K562 (cell line): ENCODE measurements around the gene SHANK1. TPM values are rescaled to one million over a fixed set of nuclear protein-coding genes. Genes with fewer than 3 reads are reported as not detected.

Experiments
- CREB3 ChIP-seq: fragments of 450-650 bp; conservative IDR thresholded peaks from 2 replicates; pipeline ENCODE4 v1.6.1; 2016; ENCODE audit warnings: missing genetic modification characterization, low read depth, mild to moderate bottlenecking, missing compliant biosample characterization, moderate library complexity
- CTBP1 ChIP-seq: fragments of 450-650 bp; IDR thresholded peaks from 2 replicates; pipeline ENCODE4 v1.6.1; 2016; ENCODE audit warnings: borderline replicate concordance
- HMG20A ChIP-seq: fragments of 450-650 bp; formaldehyde crosslinking; conservative IDR thresholded peaks from 2 replicates; pipeline ENCODE4 v1.4.0; 2020; ENCODE audit warnings: mild to moderate bottlenecking, mixed read lengths
- MNT ChIP-seq, 2 experiments: fragments of 450-650 bp; conservative IDR thresholded peaks; 2 replicates each; pipeline ENCODE4 v1.6.1; 2017; ENCODE audit warnings: mild to moderate bottlenecking in 2 of 2, moderate library complexity in 2 of 2
- RUNX1 ChIP-seq: sonication (generic); IDR thresholded peaks from 2 replicates; pipeline ENCODE4 v1.6.1; 2016; ENCODE audit warnings: antibody characterized with exemption, low read depth
- SIRT6 ChIP-seq: IDR thresholded peaks from one replicate; pipeline ENCODE4 v1.6.1; 2012; ENCODE audit warnings: low read depth, mild to moderate bottlenecking, control low read depth, inconsistent platforms, low read length, moderate library complexity
- SNRNP70 ChIP-seq: fragments of 200-400 bp; formaldehyde crosslinking; optimal IDR thresholded peaks from 2 replicates; pipeline ENCODE3; 2017; ENCODE audit warnings: low read depth, low read length
- TBL1XR1 ChIP-seq, 2 experiments: IDR thresholded peaks; 2 replicates each; pipeline ENCODE4 v1.6.1; 2012; ENCODE audit warnings: improper control_type of control experiment in 2 of 2, low read length in 2 of 2, mild to moderate bottlenecking in 1 of 2
- ZBTB1 ChIP-seq: sonication (generic); formaldehyde crosslinking; IDR thresholded peaks from 2 replicates; pipeline ENCODE4 v1.8.1; 2023; ENCODE audit warnings: missing genetic modification reagents, low read depth, mild to moderate bottlenecking, borderline replicate concordance
- ZFP30 ChIP-seq: fragments of 250-450 bp; sonication (Bioruptor Pico); IDR thresholded peaks from 2 replicates; pipeline ENCODE4 v1.8.0; 2022; ENCODE audit warnings: moderate library complexity, mild to moderate bottlenecking, inconsistent platforms, borderline replicate concordance
- ZNF316 ChIP-seq: fragments of 450-650 bp; IDR thresholded peaks from 2 replicates; pipeline ENCODE4 v1.6.1; 2016
- ZNF384 ChIP-seq: IDR thresholded peaks from 2 replicates; pipeline ENCODE4 v1.6.1; 2012; ENCODE audit warnings: low read depth, low read length, improper control_type of control experiment
- ZNF583 ChIP-seq: fragments of 250-450 bp; sonication (Bioruptor Pico); IDR thresholded peaks from 2 replicates; pipeline ENCODE4 v1.4.0; 2020
- ZNF766 ChIP-seq: fragments of 200-800 bp; sonication (Bioruptor generic); conservative IDR thresholded peaks from 2 replicates; pipeline ENCODE4 v1.6.1; 2016; ENCODE audit warnings: missing genetic modification characterization, missing compliant biosample characterization
- polyA plus RNA-seq, 8 experiments: library from polyadenylated mRNA; depleted of rRNA in 4 of 8; stranded (reverse) in 5 of 8; unstranded in 3 of 8; fragments of >200 nt; fragmentation: Nextera tagmentation in 2 of 8; fragmentation: Illumina TruSeq in 1 of 8; extraction: Ambion mirVana in 2 of 8; extraction: Trizol in 1 of 8; gene quantifications; 2 replicates each; pipeline versions ENCODE4 v1.2.1 to v1.2.3, GENCODE V29; 2011 to 2014; ENCODE audit warnings: inconsistent platforms in 1 of 8, missing spikeins in 1 of 8
- total RNA-seq, 7 experiments: library from RNA; depleted of rRNA in 6 of 7; stranded (reverse); fragments of >200 nt in 6 of 7; fragmentation: Illumina TruSeq in 2 of 7; extraction: Trizol in 2 of 7; gene quantifications; 2 replicates each; pipeline versions ENCODE4 v1.2.1 to v1.2.3, GENCODE V29; 2011 to 2021; ENCODE audit warnings: low replicate concordance in 1 of 7
- TF ChIP-seq, protein P1 (sequence below): fragments of 200-800 bp; sonication (Bioruptor generic); IDR thresholded peaks from 2 replicates; pipeline ENCODE4 v1.6.1; 2016; ENCODE audit warnings: missing genetic modification characterization, missing compliant biosample characterization
- TF ChIP-seq, protein P2 (sequence below): fragments of 450-650 bp; formaldehyde crosslinking; IDR thresholded peaks from 2 replicates; pipeline ENCODE4 v1.4.0; 2020; ENCODE audit warnings: mild to moderate bottlenecking, mixed read lengths
- TF ChIP-seq, protein P3 (sequence below): IDR thresholded peaks from 2 replicates; pipeline ENCODE4 v1.6.1; 2016; ENCODE audit warnings: missing genetic modification characterization, missing compliant biosample characterization

SHANK1 gene
- total and polyA plus RNA-seq, 9 of the 15 experiments (the other 6 are each of a cell fraction or from before 2014, with no cell fraction given) = 0.33 to 1.3 (median 0.55) TPM; not detected in 2

- TF ChIP-seq, protein P1, sequence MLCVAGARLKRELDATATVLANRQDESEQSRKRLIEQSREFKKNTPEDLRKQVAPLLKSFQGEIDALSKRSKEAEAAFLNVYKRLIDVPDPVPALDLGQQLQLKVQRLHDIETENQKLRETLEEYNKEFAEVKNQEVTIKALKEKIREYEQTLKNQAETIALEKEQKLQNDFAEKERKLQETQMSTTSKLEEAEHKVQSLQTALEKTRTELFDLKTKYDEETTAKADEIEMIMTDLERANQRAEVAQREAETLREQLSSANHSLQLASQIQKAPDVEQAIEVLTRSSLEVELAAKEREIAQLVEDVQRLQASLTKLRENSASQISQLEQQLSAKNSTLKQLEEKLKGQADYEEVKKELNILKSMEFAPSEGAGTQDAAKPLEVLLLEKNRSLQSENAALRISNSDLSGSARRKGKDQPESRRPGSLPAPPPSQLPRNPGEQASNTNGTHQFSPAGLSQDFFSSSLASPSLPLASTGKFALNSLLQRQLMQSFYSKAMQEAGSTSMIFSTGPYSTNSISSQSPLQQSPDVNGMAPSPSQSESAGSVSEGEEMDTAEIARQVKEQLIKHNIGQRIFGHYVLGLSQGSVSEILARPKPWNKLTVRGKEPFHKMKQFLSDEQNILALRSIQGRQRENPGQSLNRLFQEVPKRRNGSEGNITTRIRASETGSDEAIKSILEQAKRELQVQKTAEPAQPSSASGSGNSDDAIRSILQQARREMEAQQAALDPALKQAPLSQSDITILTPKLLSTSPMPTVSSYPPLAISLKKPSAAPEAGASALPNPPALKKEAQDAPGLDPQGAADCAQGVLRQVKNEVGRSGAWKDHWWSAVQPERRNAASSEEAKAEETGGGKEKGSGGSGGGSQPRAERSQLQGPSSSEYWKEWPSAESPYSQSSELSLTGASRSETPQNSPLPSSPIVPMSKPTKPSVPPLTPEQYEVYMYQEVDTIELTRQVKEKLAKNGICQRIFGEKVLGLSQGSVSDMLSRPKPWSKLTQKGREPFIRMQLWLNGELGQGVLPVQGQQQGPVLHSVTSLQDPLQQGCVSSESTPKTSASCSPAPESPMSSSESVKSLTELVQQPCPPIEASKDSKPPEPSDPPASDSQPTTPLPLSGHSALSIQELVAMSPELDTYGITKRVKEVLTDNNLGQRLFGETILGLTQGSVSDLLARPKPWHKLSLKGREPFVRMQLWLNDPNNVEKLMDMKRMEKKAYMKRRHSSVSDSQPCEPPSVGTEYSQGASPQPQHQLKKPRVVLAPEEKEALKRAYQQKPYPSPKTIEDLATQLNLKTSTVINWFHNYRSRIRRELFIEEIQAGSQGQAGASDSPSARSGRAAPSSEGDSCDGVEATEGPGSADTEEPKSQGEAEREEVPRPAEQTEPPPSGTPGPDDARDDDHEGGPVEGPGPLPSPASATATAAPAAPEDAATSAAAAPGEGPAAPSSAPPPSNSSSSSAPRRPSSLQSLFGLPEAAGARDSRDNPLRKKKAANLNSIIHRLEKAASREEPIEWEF (CRISPR knock-in tag) = no peak
- TF ChIP-seq MNT (conservative IDR thresholded peaks at IDR 0.05) (peak; percentile 65 to 77), ZBTB1 (no peak), CREB3 (tag) (no peak), TBL1XR1 (IDR thresholded peaks at IDR 0.05; ENCODE audit: low read length in 2 of 2) (no peak; a peak in 1 of 4 replicates), SNRNP70 (no peak), RUNX1 (no peak), CTBP1 (peak; percentile 90), ZNF583 (CRISPR knock-in tag) (0 out of 2 replicates have a peak, but pooled peaks have one; percentile 0), HMG20A (no peak), ZNF766 (no peak), SIRT6 (no peak), ZNF384 (peak; percentile 82), ZFP30 (CRISPR knock-in tag) (no peak), ZNF316 (no peak)
- TF ChIP-seq, protein P2, sequence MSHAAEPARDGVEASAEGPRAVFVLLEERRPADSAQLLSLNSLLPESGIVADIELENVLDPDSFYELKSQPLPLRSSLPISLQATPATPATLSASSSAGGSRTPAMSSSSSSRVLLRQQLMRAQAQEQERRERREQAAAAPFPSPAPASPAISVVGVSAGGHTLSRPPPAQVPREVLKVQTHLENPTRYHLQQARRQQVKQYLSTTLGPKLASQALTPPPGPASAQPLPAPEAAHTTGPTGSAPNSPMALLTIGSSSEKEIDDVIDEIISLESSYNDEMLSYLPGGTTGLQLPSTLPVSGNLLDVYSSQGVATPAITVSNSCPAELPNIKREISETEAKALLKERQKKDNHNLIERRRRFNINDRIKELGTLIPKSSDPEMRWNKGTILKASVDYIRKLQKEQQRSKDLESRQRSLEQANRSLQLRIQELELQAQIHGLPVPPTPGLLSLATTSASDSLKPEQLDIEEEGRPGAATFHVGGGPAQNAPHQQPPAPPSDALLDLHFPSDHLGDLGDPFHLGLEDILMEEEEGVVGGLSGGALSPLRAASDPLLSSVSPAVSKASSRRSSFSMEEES (CRISPR knock-in tag) = no peak; the same call in 1 of the 2 replicates
- TF ChIP-seq, protein P3, sequence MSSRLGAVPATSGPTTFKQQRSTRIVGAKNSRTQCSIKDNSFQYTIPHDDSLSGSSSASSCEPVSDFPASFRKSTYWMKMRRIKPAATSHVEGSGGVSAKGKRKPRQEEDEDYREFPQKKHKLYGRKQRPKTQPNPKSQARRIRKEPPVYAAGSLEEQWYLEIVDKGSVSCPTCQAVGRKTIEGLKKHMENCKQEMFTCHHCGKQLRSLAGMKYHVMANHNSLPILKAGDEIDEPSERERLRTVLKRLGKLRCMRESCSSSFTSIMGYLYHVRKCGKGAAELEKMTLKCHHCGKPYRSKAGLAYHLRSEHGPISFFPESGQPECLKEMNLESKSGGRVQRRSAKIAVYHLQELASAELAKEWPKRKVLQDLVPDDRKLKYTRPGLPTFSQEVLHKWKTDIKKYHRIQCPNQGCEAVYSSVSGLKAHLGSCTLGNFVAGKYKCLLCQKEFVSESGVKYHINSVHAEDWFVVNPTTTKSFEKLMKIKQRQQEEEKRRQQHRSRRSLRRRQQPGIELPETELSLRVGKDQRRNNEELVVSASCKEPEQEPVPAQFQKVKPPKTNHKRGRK = no peak
Measured at GRCh38 chr19:50724522-50725217, 5.1 kb upstream of the SHANK1 start (continued).
